ENCODE results near the gene ERP44.

Gene ERP44

DNA sequence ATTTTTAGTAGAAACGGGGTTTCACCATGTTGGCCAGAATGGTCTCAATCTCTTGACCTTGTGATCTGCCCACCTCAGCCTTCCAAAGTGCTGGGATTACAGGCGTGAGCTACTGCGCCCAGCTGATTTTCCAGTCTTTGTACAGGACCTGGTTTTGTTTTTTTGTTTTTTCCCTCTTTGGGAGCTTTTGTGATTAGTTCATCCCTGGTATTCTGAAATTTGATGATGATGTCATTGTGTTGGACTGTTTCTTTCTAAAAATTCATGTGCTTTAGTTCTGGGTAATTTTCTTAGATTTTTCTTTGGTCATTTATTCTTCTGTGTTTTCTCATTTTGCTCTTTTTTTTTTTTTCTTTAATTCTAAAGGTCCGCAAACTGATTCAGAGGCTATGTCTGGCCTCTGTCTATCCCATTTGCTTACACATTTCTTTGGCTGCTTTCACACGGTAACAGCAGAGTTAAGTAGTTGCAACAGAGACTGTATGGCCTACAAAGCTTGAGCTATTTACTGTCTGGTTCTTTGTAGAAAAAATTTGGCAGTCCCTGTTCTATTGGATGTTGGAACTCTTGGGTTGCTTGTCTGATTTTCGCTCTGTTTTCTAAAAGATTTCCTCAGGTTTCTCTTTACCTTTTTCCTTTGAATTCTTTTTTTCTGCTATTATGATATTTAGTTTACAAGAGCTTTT is 167.5 kb downstream of the ERP44 start:
- Histone ChIP-seq H3K36me3 (ENCODE audit: control insufficient read depth in 1 of 2, insufficient read depth in 2 of 2, low read length in 2 of 2) (peaks cover 0 to 7% of the 10 kb centered on the region in 2 donors), H3K4me1 (ENCODE audit: control insufficient read depth in 1 of 2, insufficient read depth in 2 of 2, low read length in 2 of 2) (peaks cover 0 to 4% of the 10 kb centered on the region in 2 donors), H3K4me3 (ENCODE audit: low read depth in 1 of 2, low read length in 2 of 2) (no peak overlapping the region), H3K27ac (ENCODE audit: low read length) (no peak overlapping the region), H3K27me3 (ENCODE audit: low read depth, low read length) (no peaks in the 10 kb centered on the region), H3K9me3 (ENCODE audit: control insufficient read depth in 1 of 2, low read length in 2 of 2) (peaks cover 0 to 3% of the 10 kb centered on the region in 2 donors)

DNA sequence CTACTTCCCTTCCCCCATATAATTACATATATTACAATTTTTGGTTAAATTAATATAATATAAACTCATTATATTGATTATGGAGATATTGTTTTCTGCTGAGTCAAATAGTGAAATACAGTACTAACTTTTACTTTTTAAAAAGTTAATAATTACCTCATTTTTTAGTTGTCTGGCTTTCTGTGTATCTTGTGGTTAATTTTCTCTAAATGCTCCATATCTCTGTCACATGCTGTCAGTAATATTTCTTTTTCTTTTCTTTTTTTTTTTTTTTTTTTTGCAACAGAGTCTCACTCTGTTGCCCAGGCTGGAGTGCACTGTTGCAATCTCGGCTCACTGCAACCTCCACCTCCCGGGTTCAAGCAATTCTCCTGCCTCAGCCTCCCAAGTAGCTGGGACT is 169.1 kb downstream of the ERP44 start:
- H3K9me3 ChIP-seq (ENCODE audit: control insufficient read depth in 1 of 2, low read length in 2 of 2), result peaks cover 0 to 9% of the 10 kb centered on the region in 2 donors
- no peaks in the 10 kb centered on the region for H3K27me3 ChIP-seq (ENCODE audit: low read depth, low read length)
- H3K36me3 ChIP-seq (ENCODE audit: control insufficient read depth in 1 of 2, insufficient read depth in 2 of 2, low read length in 2 of 2), result peaks cover 0 to 7% of the 10 kb centered on the region in 2 donors
- H3K27ac ChIP-seq (ENCODE audit: low read length), result no peak overlapping the region
- no peaks in the 10 kb centered on the region for H3K4me1 ChIP-seq (ENCODE audit: control insufficient read depth in 1 of 2, insufficient read depth in 2 of 2, low read length in 2 of 2)
- H3K4me3 ChIP-seq (ENCODE audit: low read depth in 1 of 2, low read length in 2 of 2), result no peak overlapping the region
